Erythroblast (primary cell): ENCODE results near the gene PTPRM.

Experiments
- GATA1 ChIP-seq: IDR thresholded peaks from 2 replicates; pipeline ENCODE4 v1.6.1; 2011; ENCODE audit warnings: low read depth, mild to moderate bottlenecking, control low read depth, low read length, moderate library complexity
- POLR2A ChIP-seq: IDR thresholded peaks from 2 replicates; pipeline ENCODE4 v1.6.1; 2011; ENCODE audit warnings: mild to moderate bottlenecking, low read length

DNA sequence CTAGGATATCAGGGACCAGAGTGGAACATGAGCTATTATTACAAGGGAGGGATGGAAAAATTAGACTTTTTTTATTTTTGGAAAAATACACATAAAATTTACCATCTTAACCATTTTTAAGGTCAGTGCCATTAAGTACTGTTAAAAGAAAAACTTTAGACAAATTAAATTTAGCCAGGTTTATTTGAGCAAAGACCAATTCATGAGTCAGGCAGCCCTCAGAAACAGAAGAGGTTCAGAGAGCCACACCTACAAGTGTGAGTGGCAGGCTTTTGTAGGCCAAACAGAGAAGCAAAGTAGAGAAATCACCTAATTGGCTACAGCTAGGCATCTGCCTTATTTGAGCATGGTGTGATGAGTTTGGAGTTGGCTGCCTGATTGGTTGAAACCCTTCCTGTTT, 740.8 kb downstream of the PTPRM start:
- TF ChIP-seq POLR2A (no peak), GATA1 (no peak)
